IPS DF 4.7 (cell line): ENCODE measurements around the gene RAB27A.
"Not testable (repeated sequence)": the region's sequence is repeated elsewhere in the genome, so short reads cannot be mapped to it uniquely, and the experiment has no call there.

Experiments
- DNase-seq: peaks from one replicate; pipeline ENCODE4 v3.0.0-alpha.2; 2013; ENCODE audit warnings: low spot score; ENCODE audit errors: extremely low read depth

RAB27A gene

DNA sequence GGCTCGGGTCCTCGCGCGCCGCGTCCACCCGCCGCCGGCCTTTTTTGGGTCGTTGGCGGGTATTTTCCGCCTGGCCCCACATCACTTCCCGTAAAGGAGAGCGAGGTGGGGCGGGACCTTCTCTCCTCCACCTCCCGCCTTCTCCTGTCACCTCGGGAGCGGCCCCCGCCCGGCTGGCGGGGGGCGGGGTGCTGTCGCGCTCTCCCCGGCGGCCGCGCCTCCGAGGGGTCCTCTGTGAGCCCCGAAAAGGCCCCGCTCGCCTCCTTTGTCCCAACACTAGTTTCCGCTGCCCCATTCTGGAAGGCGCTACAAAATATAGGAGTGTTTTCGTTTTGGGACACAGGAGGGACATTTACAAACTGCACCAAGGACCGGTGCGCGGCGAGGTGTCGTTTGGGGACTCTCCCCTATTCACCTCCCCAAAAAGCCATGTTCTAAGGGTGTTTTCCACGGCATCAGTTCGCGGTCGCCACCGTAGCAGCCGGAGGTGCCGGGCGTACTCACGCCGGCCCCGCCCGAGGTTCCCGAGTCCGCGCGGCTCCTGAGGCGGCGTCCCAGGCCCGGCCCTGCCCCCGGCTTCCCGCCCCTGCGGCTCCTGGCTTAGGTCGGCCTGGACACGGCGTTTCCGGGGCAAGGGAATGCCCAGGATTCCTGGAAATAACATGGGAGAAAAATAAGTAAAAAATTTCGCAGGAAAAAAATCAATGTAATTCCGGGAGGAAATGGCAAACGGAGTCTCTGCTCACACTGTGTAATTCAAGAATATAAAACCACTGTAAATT lies at the start of gene RAB27A:
Gene RAB27A (minus strand): TSS at position 68 of the 782 bp plus-strand sequence. CDS start 54,879 bp downstream, outside the sequence.
- DNase-seq: no peak

DNA sequence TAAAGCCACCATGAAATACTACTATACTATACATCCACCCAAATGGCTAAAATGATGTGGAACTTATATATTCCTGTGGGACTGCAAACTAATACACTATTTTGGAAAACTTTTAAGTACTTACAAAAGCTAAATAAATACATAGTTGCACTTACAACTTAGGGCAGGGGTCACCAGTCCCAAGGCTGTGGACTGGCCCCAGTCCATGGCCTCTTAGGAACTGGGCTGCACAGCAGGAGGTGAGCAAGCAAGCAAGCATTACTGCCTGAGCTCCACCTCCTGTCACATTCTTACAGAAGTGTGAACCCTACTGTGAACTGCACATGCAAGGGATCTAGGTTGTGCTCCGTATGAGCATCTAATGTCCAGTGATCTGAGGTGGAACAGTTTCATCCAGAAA lies 47.5 kb upstream of the RAB27A start:
- DNase-seq: no peak

DNA sequence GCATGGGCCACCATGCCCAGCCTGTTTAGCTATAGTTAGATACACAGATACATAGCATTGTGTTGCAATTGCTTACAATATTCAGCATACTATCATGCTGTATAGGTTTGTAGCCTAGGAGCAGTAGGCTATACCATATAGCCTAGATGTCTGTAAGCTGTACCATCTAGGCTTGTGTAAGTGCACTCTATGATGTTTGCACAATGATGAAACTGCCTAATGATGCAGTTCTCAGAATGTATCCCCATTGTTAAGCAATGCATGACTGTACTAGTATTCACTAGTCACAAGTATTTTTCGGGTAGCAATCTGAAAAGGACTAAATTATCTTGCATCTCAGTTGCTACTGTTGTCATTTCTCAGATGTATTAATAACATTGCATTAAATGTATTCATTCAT lies 45.4 kb upstream of the RAB27A start:
- no peak for DNase-seq

GRCh38 chr15:55334371-55334770 lies 44.8 kb upstream of the RAB27A start:
- no peak for DNase-seq

DNA sequence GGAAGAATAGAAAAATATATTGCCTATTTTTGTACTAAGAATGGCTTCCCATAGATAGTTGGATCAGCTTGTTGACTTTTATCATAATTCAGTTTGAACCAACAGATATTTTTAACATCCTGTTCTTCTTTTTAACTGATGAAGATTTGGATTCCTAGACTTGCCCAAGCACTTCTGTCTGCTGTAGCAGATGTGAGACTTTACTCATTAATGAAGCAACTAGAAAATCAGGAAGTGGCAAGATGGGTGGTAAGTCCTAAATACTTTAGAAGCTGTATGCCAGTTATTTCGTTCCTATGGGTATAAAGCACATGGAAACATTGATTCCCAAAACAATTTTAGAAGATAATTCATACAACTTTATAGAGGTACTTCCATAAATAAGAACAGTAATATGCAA lies 37.8 kb upstream of the RAB27A start:
- DNase-seq: no peak

DNA sequence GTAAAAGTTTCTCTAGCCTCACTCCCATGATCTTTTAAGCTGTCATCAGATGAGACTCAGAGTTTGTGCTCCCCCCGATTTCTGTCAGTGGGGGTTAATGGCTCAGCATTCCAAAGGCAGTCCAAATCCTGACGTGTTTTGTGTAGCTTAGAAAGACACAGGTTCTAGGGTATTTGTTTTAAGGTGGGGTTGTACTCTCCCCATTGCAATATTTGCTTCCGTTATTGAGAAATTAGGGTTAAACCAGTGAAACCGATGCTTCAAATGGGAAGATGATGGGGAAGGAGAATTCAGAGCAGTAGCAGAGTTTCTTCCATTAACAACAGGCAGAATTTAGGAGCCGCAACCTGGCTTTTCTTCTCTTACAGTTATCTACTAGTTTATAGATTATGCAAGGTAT lies 32.9 kb upstream of the RAB27A start:
- DNase-seq: no peak

GRCh38 chr15:55320963-55321362 lies 31.4 kb upstream of the RAB27A start:
- DNase-seq: no peak

DNA sequence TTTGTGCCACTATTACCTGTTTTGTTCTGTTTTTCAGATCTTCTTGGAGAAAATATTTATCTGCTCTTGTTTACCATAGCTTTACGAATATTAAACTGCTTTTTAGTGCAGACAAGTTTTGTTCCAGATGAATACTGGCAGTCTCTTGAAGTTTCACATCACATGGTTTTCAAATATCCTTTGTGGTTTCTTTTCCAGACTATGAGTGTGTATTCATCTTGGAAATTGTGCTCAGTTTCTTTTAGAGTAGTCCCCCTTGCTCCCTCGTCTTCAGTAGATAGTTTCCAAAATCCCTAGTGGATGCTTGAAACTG lies 30.6 kb upstream of the RAB27A start:
- DNase-seq: no peak

GRCh38 chr15:55319537-55320237 lies 30.1 kb upstream of the RAB27A start:
- no peak for DNase-seq

DNA sequence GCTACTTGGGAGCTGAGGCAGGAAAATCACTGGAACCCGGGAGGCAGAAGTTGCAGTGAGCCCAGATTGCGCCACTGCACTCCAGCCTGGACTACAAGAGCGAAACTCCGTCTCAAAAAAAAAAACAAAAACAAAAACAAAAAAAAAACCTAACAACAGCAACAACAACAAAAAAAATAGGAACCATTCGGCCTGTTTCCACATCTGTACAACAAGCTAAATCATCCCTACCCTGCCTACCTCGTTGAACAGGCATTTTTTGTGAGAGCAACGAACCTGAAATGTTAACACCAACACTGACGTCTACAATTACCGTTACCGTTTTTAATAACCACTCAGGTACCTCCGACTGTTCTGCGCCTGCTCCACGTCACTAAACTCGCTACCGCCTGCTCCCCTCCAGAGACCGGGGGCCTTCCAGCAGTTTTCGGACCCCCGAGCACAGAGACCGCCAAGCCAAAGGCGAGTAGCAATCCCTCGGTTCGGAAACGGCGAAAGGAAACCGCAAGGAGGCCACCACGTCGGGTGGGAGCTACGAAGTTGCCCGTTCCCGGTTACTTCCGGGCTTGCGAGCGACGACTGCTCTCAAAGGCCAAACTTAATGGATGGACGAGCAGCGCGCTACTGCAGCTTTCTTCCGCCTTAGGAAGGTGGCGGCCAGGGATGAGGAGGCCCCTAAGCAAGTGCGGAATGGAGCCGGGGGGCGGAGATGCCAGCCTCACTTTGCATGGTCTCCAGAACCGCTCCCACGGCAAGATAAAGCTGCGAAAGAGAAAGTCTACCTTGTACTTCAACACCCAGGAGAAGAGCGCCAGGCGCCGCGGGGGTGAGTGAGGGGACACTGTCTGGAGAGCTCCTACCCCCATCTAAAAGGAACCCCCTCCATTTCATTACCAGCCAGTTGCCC lies 29.2 kb upstream of the RAB27A start, which contains the start of the genes PIGB and PIGBOS1:
Gene PIGB (plus strand): TSS at position 635 of the 907 bp plus-strand sequence. CDS start 29 bp downstream, at position 664.
Gene PIGBOS1 (minus strand): TSS at position 536 of the 907 bp plus-strand sequence. CDS start 1,331 bp downstream, outside the sequence.
- DNase-seq: no peak

DNA sequence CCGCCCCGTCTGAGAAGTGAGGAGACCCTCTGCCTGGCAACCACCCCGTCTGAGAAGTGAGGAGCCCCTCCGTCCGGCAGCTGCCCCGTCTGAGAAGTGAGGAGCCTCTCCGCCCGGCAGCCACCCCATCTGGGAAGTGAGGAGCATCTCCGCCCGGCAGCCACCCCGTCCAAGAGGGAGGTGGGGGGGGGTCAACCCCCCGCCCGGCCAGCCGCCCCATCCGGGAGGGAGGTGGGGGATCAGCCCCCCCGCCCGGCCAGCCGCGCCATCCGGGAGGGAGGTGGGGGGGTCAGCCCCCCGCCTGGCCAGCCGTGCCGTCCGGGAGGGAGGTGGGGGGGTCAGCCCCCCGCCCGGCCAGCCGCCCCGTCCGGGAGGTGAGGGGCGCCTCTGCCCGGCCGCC lies 13.2 kb upstream of the RAB27A start:
- not testable (repeated sequence) for DNase-seq

- DNase-seq: no peak
These were observed 7.7 kb upstream of the RAB27A start for GRCh38 chr15:55297315-55297714.

DNA sequence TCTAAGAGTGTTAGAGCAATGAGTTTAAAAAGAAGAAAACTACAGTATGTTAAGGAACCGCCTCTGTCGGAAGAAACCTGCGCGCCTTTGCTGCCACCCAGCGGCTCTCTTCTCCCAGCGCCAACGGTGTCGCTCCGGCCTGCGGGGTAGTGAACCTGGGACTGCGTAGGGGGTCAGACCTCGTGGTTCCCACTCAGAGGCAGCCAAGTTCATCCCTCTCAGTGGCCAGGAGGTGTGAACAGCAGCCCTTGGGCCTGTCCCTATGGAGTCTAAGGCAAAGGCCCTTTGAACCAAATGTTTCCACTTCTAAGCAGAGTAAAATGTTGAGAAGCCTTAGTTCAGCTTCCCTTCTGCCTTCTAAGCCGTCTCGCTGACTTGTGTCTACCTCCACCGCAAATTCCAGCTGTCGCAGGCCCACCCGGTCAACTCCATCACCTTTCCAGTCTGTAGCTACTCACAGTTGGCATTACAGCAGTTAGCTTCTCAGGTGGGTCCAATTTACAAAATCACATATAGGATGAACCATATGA lies 980 bp upstream of the RAB27A start:
- DNase-seq: no peak

DNA sequence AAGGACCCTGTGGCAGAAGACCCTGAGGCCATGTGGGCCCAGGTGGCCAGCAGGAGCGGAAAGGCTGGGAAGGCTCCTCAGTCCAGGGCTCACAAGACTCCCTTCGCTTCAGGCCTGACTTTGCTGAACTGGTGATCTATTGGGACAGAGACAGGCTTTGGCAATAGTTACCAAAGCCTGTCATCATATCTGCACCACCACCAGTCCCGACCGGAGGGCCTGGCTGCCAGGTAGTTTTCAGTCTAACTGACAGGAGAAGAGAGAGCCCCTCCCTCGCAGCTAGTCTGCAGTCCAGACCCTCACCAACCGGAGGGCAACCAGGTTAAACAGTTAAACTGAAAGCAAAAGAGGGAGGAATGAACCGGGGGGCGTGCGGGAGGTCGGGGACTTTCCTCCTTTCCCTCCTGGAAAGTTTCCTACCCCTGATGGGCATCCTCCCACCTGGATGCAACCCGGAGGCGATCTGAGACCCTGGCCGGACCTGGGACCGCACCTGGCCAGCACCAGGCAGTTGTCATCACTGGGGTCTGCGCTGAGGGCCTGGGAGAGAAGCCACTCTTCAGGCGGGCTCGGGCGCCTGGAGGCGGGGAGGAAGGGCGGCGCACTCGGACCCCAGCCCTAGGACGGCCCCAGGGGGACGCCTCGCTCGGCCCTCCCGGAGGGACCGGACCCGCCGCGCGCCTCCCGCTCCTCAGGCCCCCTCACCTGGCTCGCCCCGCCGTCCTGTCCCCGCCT lies 435 bp downstream of the RAB27A start:
- no peak for DNase-seq

DNA sequence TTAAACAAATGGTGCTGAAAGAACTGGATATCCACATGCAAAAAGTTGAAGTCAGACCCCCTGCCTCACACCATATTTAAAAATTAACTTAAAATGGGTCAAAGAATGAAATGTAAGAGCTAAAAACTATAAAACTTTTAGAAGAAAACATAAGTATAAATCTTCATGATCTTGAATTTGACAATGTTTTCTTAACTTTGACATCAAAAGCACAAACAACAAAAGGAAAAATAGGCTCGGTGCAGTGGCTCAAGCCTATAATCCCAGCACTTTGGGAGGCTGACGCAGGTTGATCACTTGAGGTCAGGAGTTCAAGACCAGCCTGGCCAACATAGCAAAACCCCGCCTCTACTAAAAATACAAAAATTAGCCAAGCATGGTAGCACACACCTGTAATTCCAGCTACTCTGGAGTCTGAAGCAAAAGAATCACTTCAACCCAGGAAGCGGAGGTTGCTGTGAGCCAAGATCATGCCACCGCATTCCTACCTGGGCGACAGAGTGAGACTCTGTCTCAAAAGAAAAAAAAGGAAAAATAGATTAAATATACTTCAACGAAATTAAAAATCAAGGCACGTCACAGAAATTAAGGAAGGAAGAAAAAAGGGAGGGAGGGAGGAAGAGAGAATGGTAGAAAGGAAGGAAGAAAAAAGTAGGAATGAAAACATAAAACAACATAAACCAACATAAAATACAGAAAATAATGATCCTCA lies 1.5 kb downstream of the RAB27A start:
- DNase-seq: no peak

DNA sequence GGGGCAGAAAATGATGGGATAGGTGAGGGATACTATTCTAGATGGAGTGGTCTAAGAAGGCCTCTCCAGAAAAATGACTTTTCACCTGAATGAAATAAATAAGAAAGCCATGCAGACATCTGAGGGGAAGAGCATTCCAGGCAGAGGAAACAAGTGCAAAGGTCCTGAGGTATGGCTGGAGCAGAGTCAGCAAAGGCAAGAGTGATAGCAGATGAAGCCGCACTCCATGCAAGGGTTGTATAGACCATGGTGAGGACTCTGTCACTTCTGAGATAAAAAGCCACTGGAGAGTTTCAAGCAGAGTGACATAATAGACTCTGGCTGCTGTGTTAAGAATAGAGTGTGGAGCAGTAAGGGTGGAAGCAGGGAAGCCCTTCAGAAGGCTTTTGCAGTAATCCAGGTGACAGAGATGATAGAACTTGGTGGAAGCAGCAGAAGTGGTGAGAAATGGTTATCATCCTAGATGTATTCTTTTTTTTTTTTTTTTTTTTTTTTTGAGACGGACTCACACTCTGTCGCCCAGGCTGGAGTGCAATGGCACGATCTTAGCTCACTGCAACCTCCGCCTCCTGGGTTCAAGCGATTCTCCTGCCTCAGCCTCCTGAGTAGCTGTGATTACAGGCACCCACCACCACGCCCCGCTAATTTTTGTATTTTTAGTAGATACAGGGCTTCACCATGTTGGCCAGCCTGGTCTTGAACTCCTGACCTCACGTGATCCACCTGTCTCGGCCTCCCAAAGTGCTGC lies 3.0 kb downstream of the RAB27A start:
- DNase-seq: not testable (repeated sequence)

GRCh38 chr15:55284426-55284825 lies 5.2 kb downstream of the RAB27A start:
- DNase-seq: no peak

GRCh38 chr15:55283379-55284147 lies 6.0 kb downstream of the RAB27A start:
- no peak for DNase-seq
